ENCODE data around the gene COG3. TPM values are rescaled to one million over a fixed set of nuclear protein-coding genes. Genes with fewer than 3 reads are reported as not detected.
"Not testable (repeated sequence)": the region's sequence is repeated elsewhere in the genome, so short reads cannot be mapped to it uniquely, and the experiment has no call there.

COG3 gene
- 22.4 to 30.4 TPM (median 23.8 TPM) in 3 replicates for total RNA-seq
- long read RNA-seq, full-length matches to known transcripts = 22 of 32 reads
- long read RNA-seq, partial matches to known transcripts = 3 of 32 reads
- long read RNA-seq, other reads (novel, unspliced or antisense) = 7 of 32 reads

GRCh38 chr13:45464687-45465453, at the start of gene COG3:
COG3 (plus strand) TSS chr13:45464939; CDS start chr13:45465037, 98 bp downstream.
- H3K4me3 Mint-ChIP-seq (ENCODE audit: unreplicated experiment) = peak within 1 kb of the TSS; percentile 92
- peaks cover 5% of the 10 kb centered on the region for H3K36me3 Mint-ChIP-seq (ENCODE audit: low read depth)
- H3K27ac Mint-ChIP-seq (ENCODE audit: unreplicated experiment) = peak within 1 kb of the TSS; percentile 97
- peak; percentile 96 for DNase-seq (ENCODE audit: low spot score)
- peaks cover 42% of the 10 kb centered on the region for H3K4me1 Mint-ChIP-seq (ENCODE audit: low read depth)
- TF ChIP-seq, protein P1, sequence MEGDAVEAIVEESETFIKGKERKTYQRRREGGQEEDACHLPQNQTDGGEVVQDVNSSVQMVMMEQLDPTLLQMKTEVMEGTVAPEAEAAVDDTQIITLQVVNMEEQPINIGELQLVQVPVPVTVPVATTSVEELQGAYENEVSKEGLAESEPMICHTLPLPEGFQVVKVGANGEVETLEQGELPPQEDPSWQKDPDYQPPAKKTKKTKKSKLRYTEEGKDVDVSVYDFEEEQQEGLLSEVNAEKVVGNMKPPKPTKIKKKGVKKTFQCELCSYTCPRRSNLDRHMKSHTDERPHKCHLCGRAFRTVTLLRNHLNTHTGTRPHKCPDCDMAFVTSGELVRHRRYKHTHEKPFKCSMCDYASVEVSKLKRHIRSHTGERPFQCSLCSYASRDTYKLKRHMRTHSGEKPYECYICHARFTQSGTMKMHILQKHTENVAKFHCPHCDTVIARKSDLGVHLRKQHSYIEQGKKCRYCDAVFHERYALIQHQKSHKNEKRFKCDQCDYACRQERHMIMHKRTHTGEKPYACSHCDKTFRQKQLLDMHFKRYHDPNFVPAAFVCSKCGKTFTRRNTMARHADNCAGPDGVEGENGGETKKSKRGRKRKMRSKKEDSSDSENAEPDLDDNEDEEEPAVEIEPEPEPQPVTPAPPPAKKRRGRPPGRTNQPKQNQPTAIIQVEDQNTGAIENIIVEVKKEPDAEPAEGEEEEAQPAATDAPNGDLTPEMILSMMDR (IDR thresholded peaks at IDR 0.05) = peak; percentile 68
- H3K27me3 Mint-ChIP-seq (ENCODE audit: low read depth) = no peaks in the 10 kb centered on the region
- H3K9me3 Mint-ChIP-seq (ENCODE audit: low read depth) = no peaks in the 10 kb centered on the region

DNA sequence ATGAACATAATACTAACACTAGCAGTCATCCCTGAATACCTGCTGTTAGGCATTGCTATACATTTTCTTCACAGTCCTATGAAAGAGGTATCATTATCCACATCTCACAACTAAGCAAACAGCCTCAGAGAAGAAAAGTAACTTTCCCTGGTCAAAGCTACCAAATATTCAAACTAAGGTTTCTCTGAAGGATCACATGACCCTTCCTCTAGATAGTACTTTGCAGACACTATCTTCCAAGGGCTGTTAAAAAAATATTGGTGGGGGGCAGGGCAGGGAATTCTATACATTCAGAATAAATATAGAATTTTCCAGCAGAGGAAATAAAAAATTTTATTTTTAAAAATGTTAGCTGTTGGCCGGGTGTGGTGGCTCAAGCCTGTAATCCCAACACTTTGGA, 49.6 kb upstream of the COG3 start:
- peaks cover 3% of the 10 kb centered on the region for H3K36me3 Mint-ChIP-seq (ENCODE audit: low read depth)
- no peak for DNase-seq (ENCODE audit: low spot score)
- TF ChIP-seq, protein P1 (IDR thresholded peaks at IDR 0.05) = no peak
- no peaks in the 10 kb centered on the region for H3K27me3 Mint-ChIP-seq (ENCODE audit: low read depth)
- peak overlapping the region; percentile 25 for H3K4me3 Mint-ChIP-seq (ENCODE audit: unreplicated experiment)
- H3K9me3 Mint-ChIP-seq (ENCODE audit: low read depth) = no peaks in the 10 kb centered on the region
- peak overlapping the region; percentile 74 for H3K27ac Mint-ChIP-seq (ENCODE audit: unreplicated experiment)
- peaks cover 49% of the 10 kb centered on the region for H3K4me1 Mint-ChIP-seq (ENCODE audit: low read depth)

- Mint-ChIP-seq H3K4me1 (ENCODE audit: low read depth) (peaks cover 43% of the 10 kb centered on the region), H3K27ac (ENCODE audit: unreplicated experiment) (peak overlapping the region; percentile 87), H3K9me3 (ENCODE audit: low read depth) (no peaks in the 10 kb centered on the region), H3K4me3 (ENCODE audit: unreplicated experiment) (peak overlapping the region; percentile 91), H3K27me3 (ENCODE audit: low read depth) (no peaks in the 10 kb centered on the region), H3K36me3 (ENCODE audit: low read depth) (no peaks in the 10 kb centered on the region)
- TF ChIP-seq, protein P1 (IDR thresholded peaks at IDR 0.05) = no peak
- no peak for DNase-seq (ENCODE audit: low spot score)
Measured at GRCh38 chr13:45416516-45417128, 48.1 kb upstream of the COG3 start.

DNA sequence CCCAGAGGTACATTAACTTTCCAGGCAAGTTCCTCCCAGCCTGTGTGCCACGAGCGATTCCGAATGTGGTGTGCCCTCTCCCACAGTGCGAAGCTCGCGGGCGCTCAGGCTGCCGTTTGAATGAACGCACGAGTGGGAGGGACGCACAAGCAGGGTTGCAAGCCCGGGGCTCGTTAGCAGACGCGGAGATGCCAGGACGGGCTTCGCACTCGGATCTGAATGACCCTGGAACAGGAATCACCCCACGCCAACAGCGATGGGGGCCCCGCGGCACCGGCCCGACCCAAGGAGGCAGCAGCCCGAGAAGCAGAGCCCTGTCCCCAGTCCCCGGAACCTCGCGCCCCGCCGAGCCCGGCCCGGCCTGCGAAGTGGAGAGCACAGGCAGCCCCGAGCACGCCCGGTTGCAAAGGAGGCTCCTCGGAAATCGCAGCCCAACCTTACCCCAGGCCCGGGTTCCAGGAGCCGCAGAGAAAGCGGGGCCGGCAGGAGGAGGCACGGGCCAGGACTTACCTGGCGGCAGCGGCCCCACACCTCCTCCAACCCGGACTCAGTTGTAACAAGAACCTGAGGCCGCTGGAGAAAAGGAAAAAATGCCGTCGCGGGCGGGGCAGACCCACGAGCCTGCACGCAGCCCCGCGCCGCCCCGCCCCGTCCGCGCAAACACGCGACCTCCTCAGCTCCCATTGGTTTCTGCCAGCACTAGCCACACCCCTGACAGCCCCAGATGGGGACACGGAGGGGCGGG, 46.8 kb upstream of the COG3 start, which contains the start of gene SLC25A30:
Gene SLC25A30 (minus strand): TSS at position 584 of the 745 bp plus-strand sequence. CDS start 6,948 bp downstream, outside the sequence.
- no peaks in the 10 kb centered on the region for H3K27me3 Mint-ChIP-seq (ENCODE audit: low read depth)
- no peaks in the 10 kb centered on the region for H3K36me3 Mint-ChIP-seq (ENCODE audit: low read depth)
- H3K27ac Mint-ChIP-seq (ENCODE audit: unreplicated experiment) = peak within 1 kb of the TSS; percentile 91

GRCh38 chr13:45419389-45419788, 45.4 kb upstream of the COG3 start:
- not testable (repeated sequence) for H3K9me3 Mint-ChIP-seq (ENCODE audit: low read depth); DNase-seq (ENCODE audit: low spot score); H3K4me3 Mint-ChIP-seq (ENCODE audit: unreplicated experiment); H3K27me3 Mint-ChIP-seq (ENCODE audit: low read depth); H3K36me3 Mint-ChIP-seq (ENCODE audit: low read depth); H3K27ac Mint-ChIP-seq (ENCODE audit: unreplicated experiment)
- peaks cover 22% of the 10 kb centered on the region for H3K4me1 Mint-ChIP-seq (ENCODE audit: low read depth)

More for the DNA sequence above, 46.8 kb upstream of the COG3 start, which contains the start of gene SLC25A30:
- TF ChIP-seq, protein P1 (IDR thresholded peaks at IDR 0.05) = no peak
- H3K4me3 Mint-ChIP-seq (ENCODE audit: unreplicated experiment) = peak within 1 kb of the TSS; percentile 91
- peak; percentile 94 for DNase-seq (ENCODE audit: low spot score)
- peaks cover 32% of the 10 kb centered on the region for H3K4me1 Mint-ChIP-seq (ENCODE audit: low read depth)
- H3K9me3 Mint-ChIP-seq (ENCODE audit: low read depth) = no peaks in the 10 kb centered on the region
